Spleen (tissue), 7 donors: Measurements from ENCODE around the gene ZNF804B.

Source experiments
- POLR2A ChIP-seq, 3 donors: fragments of 450-650 bp; IDR thresholded peaks; one replicate each; pipeline ENCODE4 v1.5.1; 2017; ENCODE audit warnings: antibody characterized with exemption in 3 of 3, mild to moderate bottlenecking in 1 of 3
- POLR2AphosphoS5 ChIP-seq, 3 donors: sonication (generic); formaldehyde crosslinking; IDR thresholded peaks; one replicate each; pipeline ENCODE4 v1.5.1; 2017; ENCODE audit warnings: antibody characterized with exemption in 3 of 3
- TF ChIP-seq, protein P1 (sequence below), 11 experiments: fragments of 200-600 bp in 7 of 11; fragments of 450-650 bp in 4 of 11; sonication (generic) in 4 of 11; IDR thresholded peaks in 8 of 11; conservative IDR thresholded peaks in 3 of 11; 1 replicate in 7 of 11; 2 replicates in 4 of 11; pipeline versions ENCODE4 v1.4.0 to v1.8.0; 2016 to 2021; ENCODE audit warnings: antibody characterized with exemption in 11 of 11, inconsistent platforms in 4 of 11, mild to moderate bottlenecking in 1 of 11
- donor health status: DM: no; HTN: no; CAD: no; lungs with moderate emphysema.
- donor health status: DM: no; HTN: no; CAD: no.
- donor health status: DM: no; HTN: no; CAD: no.

DNA sequence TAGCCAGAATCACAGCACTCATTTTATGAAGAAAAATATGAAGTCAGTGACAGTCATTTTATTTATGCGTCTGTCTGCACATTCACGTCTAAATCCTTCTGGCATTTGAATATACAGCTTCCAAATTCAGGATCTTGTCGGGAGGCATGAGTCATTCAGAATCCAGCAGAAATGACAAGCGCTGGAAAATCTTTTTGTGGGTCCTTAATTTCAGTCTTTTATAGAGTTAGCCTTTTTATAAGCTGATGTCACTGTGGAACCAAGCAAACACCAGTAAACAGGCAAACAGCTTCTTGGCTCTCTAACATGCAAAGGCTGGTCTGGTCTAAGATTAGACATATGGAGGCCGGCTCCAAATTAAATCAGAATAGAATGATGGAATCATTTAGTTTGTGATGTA is 424.2 kb downstream of the ZNF804B start:
- TF ChIP-seq, protein P1, sequence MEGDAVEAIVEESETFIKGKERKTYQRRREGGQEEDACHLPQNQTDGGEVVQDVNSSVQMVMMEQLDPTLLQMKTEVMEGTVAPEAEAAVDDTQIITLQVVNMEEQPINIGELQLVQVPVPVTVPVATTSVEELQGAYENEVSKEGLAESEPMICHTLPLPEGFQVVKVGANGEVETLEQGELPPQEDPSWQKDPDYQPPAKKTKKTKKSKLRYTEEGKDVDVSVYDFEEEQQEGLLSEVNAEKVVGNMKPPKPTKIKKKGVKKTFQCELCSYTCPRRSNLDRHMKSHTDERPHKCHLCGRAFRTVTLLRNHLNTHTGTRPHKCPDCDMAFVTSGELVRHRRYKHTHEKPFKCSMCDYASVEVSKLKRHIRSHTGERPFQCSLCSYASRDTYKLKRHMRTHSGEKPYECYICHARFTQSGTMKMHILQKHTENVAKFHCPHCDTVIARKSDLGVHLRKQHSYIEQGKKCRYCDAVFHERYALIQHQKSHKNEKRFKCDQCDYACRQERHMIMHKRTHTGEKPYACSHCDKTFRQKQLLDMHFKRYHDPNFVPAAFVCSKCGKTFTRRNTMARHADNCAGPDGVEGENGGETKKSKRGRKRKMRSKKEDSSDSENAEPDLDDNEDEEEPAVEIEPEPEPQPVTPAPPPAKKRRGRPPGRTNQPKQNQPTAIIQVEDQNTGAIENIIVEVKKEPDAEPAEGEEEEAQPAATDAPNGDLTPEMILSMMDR (IDR thresholded peaks at IDR 0.05 in 8 of 11, conservative IDR thresholded peaks at IDR 0.05 in 3 of 11) = no peak
- TF ChIP-seq POLR2AphosphoS5 (IDR thresholded peaks at IDR 0.05) (no peak), POLR2A (IDR thresholded peaks at IDR 0.05) (no peak)
